Measurements from ENCODE around the gene FANCE.
"Not testable (repeated sequence)": the region's sequence is repeated elsewhere in the genome, so short reads cannot be mapped to it uniquely, and the experiment has no call there.

FANCE gene

DNA sequence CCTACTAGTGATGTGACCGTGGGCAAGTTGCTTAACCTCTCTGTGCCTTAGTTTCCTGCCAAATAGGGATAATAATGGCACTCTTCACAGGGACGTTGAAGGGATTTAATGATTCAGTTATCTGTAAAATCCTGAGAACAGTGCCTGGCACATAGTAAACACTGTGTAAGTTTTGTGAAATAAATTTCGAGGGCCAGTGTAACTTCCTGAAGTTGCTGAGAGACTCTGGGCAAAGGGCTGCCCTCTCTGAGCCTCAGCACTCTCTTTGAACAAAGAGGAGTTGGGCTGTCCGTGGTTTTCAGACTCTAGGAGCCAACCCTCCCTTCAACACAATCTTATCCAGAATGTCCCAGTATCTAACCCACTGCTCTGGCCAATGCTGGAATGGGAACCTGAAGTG lies 47.2 kb downstream of the FANCE start:
- no peak for DNase-seq

DNA sequence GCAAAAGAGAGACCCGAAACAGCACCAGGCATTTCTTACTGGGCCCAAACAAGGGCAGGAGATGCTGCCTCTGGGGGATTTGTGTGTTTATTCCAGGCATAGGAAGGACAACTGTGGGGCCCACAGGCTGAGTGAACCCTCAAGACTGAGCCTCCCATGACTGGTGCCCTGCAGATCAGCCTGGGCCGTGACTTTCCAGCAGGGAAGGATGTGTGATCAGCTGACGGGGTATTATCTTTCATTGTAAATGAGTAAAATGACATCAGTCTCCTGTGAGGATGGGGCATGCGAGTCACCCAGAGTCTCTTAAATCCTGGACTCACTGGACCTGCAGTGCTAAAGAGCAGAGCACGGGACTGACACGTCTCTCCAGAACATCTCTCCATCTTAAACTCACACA lies 48.6 kb downstream of the FANCE start:
- DNase-seq: peak; percentile 72

DNA sequence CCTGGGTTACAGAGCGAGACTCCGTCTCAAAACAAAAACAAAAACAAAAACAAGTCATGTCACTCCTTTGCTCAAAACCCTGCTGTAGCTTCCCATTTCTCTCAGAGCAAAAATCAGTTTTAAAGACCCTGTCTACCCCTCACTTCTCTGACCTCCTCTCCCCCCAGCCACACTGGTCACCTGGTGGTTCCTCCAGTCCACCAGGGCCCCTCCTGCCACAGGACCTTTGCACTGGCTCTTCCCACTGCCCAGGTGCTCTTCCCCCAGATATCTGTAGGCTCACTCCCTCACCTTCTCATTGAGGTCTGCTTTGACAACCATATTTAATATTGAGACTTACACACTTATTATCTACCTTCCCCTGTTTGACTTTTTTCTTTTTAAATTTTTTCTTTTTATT lies 49.6 kb downstream of the FANCE start:
- no peak for DNase-seq

DNA sequence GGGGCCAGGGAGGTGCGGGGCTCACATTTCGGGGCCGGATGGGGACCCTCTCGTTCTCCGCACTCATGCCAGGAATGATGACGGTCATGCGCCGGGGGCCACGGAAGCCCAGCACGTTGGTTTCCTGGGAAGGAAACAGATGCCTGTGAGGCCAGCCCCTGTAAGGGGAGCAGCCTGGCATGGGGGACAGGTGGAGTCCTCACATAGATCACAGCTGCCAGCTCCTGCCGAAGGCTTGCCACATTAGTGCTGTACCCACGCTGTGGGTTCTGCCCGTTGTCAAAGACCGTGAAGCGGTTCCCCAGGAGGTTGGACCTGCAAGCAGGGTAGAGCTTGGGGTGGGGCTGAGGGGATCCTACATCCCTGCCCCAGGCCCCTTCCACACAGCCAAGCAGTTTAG lies 51.4 kb downstream of the FANCE start:
- peak; percentile 57 for DNase-seq

DNA sequence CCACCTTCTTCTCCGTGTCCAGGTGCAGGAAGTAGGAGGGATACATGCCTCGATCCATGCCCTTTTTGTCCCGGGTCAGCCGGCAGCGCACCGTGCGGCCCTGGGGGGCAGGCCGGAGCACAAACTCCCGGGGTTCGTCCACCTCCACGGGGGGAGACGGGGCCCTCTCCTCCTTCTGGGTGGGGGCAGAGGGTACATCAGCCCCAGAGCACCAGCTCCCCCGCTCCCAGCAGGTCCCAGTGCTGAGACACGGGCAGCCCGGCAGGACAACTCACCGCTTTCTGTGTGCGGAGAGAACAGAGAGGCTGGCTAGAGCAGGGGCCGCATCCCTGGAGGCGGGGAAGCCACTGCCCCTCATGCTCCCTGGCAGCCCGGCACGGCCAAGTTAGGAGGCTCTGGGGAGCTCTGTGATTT lies 53.9 kb downstream of the FANCE start:
- no peak for DNase-seq

GRCh38 chr6:35506536-35506935 lies 54.4 kb downstream of the FANCE start:
- no peak for DNase-seq

DNA sequence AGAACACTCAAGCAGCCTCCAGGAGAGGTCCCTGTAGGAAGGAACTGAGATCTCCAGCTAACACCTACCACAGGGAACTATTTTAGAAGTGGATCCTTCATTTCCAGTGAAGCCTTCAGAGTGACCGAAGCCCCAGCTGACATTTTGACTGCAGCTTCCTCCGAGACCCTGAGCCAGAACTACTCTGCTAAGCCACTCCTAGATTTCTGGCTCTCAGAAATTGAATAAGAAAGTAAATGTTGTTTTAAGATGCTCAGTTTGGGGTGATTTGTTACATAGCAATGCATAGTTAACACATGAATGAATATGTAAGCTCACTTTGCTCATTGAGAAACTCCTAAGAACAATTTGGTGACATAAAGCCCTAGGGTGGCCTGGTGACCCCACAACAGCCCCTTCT lies 55.1 kb downstream of the FANCE start:
- DNase-seq: no peak

DNA sequence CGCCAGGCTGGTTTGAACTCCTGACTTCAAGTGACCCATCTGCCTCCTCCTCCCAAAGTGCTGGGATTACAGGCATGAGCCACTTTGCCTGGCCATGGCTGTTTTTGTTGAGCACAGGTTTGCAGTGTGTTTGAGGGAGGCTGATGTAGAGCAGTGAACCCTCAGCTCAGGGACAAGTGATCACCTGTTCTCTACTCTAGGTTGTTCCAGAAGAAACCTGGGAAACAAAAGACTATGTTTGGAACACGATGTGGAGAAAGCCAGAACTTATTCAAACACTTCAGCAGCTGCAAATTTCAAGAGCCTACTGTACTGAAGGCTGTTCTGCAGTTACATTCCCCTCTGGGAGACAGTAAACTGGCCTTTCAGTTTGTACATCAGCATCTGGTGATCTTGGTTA lies 55.9 kb downstream of the FANCE start:
- DNase-seq: no peak

DNA sequence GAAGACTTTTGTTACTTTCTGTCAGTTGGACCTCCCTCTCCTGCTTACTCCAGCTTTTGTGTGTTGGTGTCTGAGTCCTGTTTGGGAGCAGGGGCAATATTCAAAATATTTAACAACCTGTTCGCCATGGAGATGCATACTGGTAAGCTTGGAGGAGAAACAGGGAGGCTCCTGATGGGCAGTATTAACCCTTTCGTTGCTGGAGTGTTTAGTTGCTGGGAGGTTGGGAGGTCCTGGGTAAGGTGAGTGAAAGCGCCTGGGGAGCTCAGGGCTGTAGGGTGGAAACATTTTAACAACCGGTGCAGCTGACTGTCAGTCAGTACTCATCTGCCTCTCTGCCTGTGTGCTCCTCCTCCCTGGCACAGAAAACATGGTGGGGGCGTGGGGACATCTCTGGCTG lies 56.4 kb downstream of the FANCE start:
- DNase-seq: no peak

DNA sequence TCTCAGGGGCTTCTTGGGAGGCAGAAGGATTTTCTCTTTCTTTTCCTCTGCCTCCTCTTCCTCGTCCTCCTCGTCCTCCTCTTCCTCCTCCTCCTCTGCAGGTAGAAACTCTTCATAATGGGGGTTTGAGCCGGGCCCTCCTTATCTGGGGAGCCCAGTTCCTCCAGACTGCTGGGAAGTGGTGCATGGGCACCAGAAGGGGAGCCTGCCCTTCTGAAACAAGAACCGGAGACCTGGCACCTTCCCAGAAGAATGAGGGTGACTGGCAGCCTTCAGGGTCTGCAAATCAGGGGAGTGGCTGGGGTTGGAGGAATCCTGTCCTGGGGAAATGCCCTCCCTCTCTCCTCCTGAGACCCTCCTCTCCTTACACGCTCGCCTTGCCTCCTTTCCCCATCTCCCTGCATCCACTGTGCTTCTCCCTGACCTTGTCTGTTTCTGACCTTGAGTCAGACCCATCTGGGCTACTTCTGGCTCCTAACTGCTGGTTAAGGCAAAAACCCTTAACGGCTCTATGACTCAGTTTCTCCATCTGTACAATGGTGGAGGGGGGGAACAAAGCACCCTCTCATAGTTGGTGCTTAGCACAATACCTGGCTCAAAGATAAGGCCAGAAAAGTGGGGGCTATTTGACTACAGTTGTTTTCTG lies 58.9 kb downstream of the FANCE start:
- no peak for DNase-seq

GRCh38 chr6:35511562-35511941 lies 59.4 kb downstream of the FANCE start:
- DNase-seq: no peak

DNA sequence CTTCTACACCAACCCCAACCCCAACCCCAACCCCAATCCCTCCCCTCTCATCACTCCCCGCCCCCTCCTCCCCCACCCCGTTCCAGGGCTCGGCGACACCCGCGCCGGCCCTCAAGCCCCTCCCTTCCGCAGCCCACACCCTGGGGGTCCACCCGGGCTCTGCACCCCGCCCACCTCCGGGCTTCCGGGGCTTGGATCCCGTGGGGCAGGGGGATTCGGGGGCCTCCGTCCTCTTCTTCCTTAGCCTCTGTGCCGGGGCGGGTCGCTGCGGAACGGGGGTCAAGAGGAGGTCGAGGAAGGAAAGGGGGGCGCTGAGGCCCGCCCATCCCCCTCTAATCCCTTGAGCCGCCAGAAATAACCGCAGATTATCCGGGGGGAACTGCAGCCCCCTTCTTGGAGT lies 59.9 kb downstream of the FANCE start:
- no peak for DNase-seq

- no peak for DNase-seq
Observed at GRCh38 chr6:35512740-35513139, 60.6 kb downstream of the FANCE start, which contains the start of gene TULP1. Gene TULP1, minus strand, starts transcription at chr6:35512896. Its CDS starts 38 bp downstream, at chr6:35512858.

- DNase-seq: no peak
Observed at GRCh38 chr6:35514587-35514986, 62.4 kb downstream of the FANCE start.

DNA sequence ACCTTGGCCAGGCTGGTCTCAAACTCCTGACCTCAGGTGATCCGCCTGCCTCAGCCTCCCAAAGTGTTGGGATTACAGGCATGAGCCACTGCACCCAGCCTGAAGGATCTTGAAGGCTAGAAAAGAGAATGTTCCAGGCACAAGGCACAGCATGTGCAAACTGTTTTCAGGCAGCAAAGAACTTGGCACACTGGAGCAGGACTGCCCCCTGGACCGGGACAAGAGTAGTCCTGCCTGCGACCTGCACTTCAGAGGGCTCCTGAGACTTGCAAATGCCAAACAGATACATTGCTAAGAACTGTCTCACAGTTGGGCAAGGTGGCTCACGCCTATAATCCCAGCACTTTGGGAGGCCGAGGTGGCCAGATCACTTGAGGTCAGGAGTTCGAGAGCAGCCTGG lies 63.8 kb downstream of the FANCE start:
- not testable (repeated sequence) for DNase-seq

Measured in NCI-H2171 treated with DMSO at 0.1 percent for 48 hours (cell line).